HCT116 (cell line): ENCODE measurements around the gene TSPAN14. TPM values are rescaled to one million over a fixed set of nuclear protein-coding genes. Genes with fewer than 3 reads are reported as not detected.

ENCODE experiments used
- ATAC-seq: fragments of 200-7000 bp; cut with Tn5 transposase; 2 replicates; pipeline ENCODE4 v1.9.1; 2020; ENCODE audit warnings: mild to moderate bottlenecking, moderate library complexity
- BruUV-seq: library from RNA; stranded (reverse); fragments of 400-500 nt; replicated peaks from 2 replicates; lab custom pipeline; 2021; lab: Mats Ljungman, UMichigan
- CTCF ChIA-PET: fragments of 300-600 bp; sonication (Branson Sonifier 250); formaldehyde crosslinking; loops from one replicate; lab custom pipeline; 2021; ENCODE audit warnings: antibody characterized with exemption; lab: Charles Lee
- POLR2A ChIA-PET: fragments of 300-600, 350-600 bp; sonication (Branson Sonifier 250); formaldehyde crosslinking; loops from one replicate; lab custom pipeline; 2021; ENCODE audit warnings: antibody characterized with exemption; lab: Charles Lee
- RAD21 ChIA-PET, 2 experiments: fragments of 300-600 bp; sonication (Branson Sonifier 250); formaldehyde crosslinking; loops; one replicate each; lab custom pipeline; 2023; ENCODE audit warnings: low total read pairs in 2 of 2; ENCODE audit not compliant: uncharacterized antibody in 2 of 2, unreplicated experiment in 2 of 2, low non-redundant PET in 1 of 2; lab: Charles Lee
- DNase-seq: peaks from one replicate; pipeline ENCODE4 v3.0.0-alpha.2; 2010; ENCODE audit warnings: low read depth, low spot score
- H2AFZ ChIP-seq: fragments of 200-600 bp; shearing (Covaris generic), sonication (generic); 2 replicates; pipeline ENCODE4 v1.6.1; 2017; ENCODE audit warnings: low read depth, mixed run types, mixed read lengths, antibody characterized with exemption, low read length; ENCODE audit not compliant: poor library complexity, severe bottlenecking
- H3K27ac ChIP-seq: 2 replicates; pipeline ENCODE4 v1.5.1; 2012; ENCODE audit warnings: low read depth, low read length
- H3K27me3 ChIP-seq: fragments of 200-600 bp; sonication (generic); 2 replicates; pipeline ENCODE4 v1.6.1; 2016; ENCODE audit warnings: mixed run types, low read length, mixed read lengths; ENCODE audit not compliant: insufficient read depth
- H3K36me3 ChIP-seq, 2 experiments: fragments of 200-500 bp in 1 of 2; fragments of 200-600 bp in 1 of 2; sonication (Bioruptor generic) in 1 of 2; sonication (generic) in 1 of 2; 2 replicates each; pipeline versions ENCODE4 v1.5.1 to v1.6.1; 2014 to 2016; ENCODE audit warnings: low read length in 2 of 2, inconsistent platforms in 1 of 2, mixed read lengths in 1 of 2, mixed run types in 1 of 2; ENCODE audit not compliant: insufficient read depth in 2 of 2, control insufficient read depth in 1 of 2
- H3K4me1 ChIP-seq, 2 experiments: fragments of 200-600 bp in 1 of 2; sonication (generic) in 1 of 2; 2 replicates each; pipeline versions ENCODE4 v1.5.1 to v1.6.1; 2012 to 2017; ENCODE audit warnings: low read length in 2 of 2, inconsistent platforms in 1 of 2, mild to moderate bottlenecking in 1 of 2, mixed read lengths in 1 of 2, mixed run types in 1 of 2, moderate library complexity in 1 of 2; ENCODE audit not compliant: insufficient read depth in 2 of 2, control insufficient read depth in 1 of 2
- H3K4me2 ChIP-seq: fragments of 200-600 bp; sonication (generic); 2 replicates; pipeline ENCODE4 v1.6.1; 2017; ENCODE audit warnings: mixed run types, low read length, mixed read lengths
- H3K4me3 ChIP-seq, 2 experiments: fragments of 200-600 bp in 1 of 2; sonication (generic) in 1 of 2; replicated peaks in 1 of 2; 2 replicates each; pipeline ENCODE4 v1.5.1; 2011 to 2016; ENCODE audit warnings: low read length in 2 of 2, control low read depth in 1 of 2, low read depth in 1 of 2, mild to moderate bottlenecking in 1 of 2, mixed read lengths in 1 of 2, mixed run types in 1 of 2
- H3K79me2 ChIP-seq: fragments of 200-600 bp; sonication (generic); 2 replicates; pipeline ENCODE4 v1.6.1; 2017; ENCODE audit warnings: mild to moderate bottlenecking, mixed run types, low read length, moderate library complexity, mixed read lengths; ENCODE audit not compliant: insufficient read depth
- H3K9ac ChIP-seq: fragments of 200-600 bp; sonication (generic); 2 replicates; pipeline ENCODE4 v1.6.1; 2016; ENCODE audit warnings: low read length, mixed read lengths
- H3K9me2 ChIP-seq: fragments of 200-600 bp; sonication (generic), shearing (Covaris generic); 2 replicates; pipeline ENCODE4 v1.6.1; 2017; ENCODE audit warnings: mixed run types, mild to moderate bottlenecking, moderate library complexity; ENCODE audit not compliant: insufficient read depth
- H3K9me3 ChIP-seq, 2 experiments: fragments of 200-500 bp in 1 of 2; fragments of 200-600 bp in 1 of 2; sonication (Bioruptor generic) in 1 of 2; sonication (generic) in 1 of 2; 2 replicates each; pipeline ENCODE4 v1.6.1; 2014 to 2017; ENCODE audit warnings: low read length in 2 of 2, mixed read lengths in 2 of 2, inconsistent platforms in 1 of 2, low read depth in 1 of 2, mild to moderate bottlenecking in 1 of 2, mixed run types in 1 of 2, moderate library complexity in 1 of 2; ENCODE audit not compliant: control insufficient read depth in 1 of 2, insufficient read depth in 1 of 2
- H4K20me1 ChIP-seq: fragments of 200-600 bp; sonication (generic), shearing (Covaris generic); 2 replicates; pipeline ENCODE4 v1.6.1; 2017; ENCODE audit warnings: mixed run types, mild to moderate bottlenecking, moderate library complexity; ENCODE audit not compliant: insufficient read depth
- EGR1 ChIP-seq: IDR thresholded peaks from 2 replicates; pipeline ENCODE4 v1.6.1; 2012; ENCODE audit warnings: low read depth
- ELF1 ChIP-seq: IDR thresholded peaks from 2 replicates; pipeline ENCODE4 v1.6.1; 2012; ENCODE audit warnings: low read depth, borderline replicate concordance
- EZH2 ChIP-seq: fragments of 200-600 bp; sonication (generic); IDR thresholded peaks from 2 replicates; pipeline ENCODE4 v1.6.1; 2017; ENCODE audit warnings: antibody characterized with exemption, mixed run types
- EZH2phosphoT487 ChIP-seq: fragments of 200-600 bp; IDR thresholded peaks from 2 replicates; pipeline ENCODE4 v1.6.1; 2018; ENCODE audit warnings: antibody characterized with exemption, borderline replicate concordance
- FOSL1 ChIP-seq: IDR thresholded peaks from 2 replicates; pipeline ENCODE4 v1.6.1; 2012; ENCODE audit warnings: low read depth
- SIN3A ChIP-seq: IDR thresholded peaks from 2 replicates; pipeline ENCODE4 v1.6.1; 2012; ENCODE audit warnings: low read depth
- SP1 ChIP-seq: IDR thresholded peaks from 2 replicates; pipeline ENCODE4 v1.6.1; 2012; ENCODE audit warnings: low read depth
- SRF ChIP-seq: IDR thresholded peaks from 2 replicates; pipeline ENCODE4 v1.6.1; 2012; ENCODE audit warnings: low read depth
- TCF7L2 ChIP-seq: IDR thresholded peaks from 2 replicates; pipeline ENCODE4 v1.7.0; 2011; ENCODE audit warnings: borderline replicate concordance, inconsistent platforms; ENCODE audit not compliant: insufficient read depth, insufficient read length; ENCODE audit errors: extremely low read depth
- ZBTB33 ChIP-seq: IDR thresholded peaks from 2 replicates; pipeline ENCODE4 v1.6.1; 2011; ENCODE audit warnings: mild to moderate bottlenecking, low read length, moderate library complexity; ENCODE audit not compliant: insufficient replicate concordance; ENCODE audit errors: extremely low read depth
- ZFX ChIP-seq: fragments of 450-650 bp; IDR thresholded peaks from 2 replicates; pipeline ENCODE4 v1.6.1; 2017
- ZNF274 ChIP-seq: fragments of 200-500 bp; sonication (Bioruptor generic); IDR thresholded peaks from 2 replicates; pipeline ENCODE4 v1.6.1; 2014; ENCODE audit warnings: mild to moderate bottlenecking, low read depth, low read length, inconsistent platforms
- intact Hi-C: fragments of 100-400 bp; cut with micrococcal nuclease; formaldehyde crosslinking; loops from 2 replicates; pipeline ENCODE4 v1.10.0; 2022
- total RNA-seq: library from RNA; stranded (reverse); gene quantifications from one replicate; pipeline ENCODE4 v1.2.1, GENCODE V29; 2021; ENCODE audit not compliant: unreplicated experiment
- TF ChIP-seq, protein P1 (sequence below): IDR thresholded peaks from 2 replicates; pipeline ENCODE4 v1.6.1; 2012
- TF ChIP-seq, protein P2 (sequence below): IDR thresholded peaks from 2 replicates; pipeline ENCODE4 v1.6.1; 2012; ENCODE audit warnings: low read depth
- TF ChIP-seq, protein P3 (sequence below), 3 experiments: fragments of 200-600 bp in 1 of 3; sonication (generic) in 1 of 3; IDR thresholded peaks in 2 of 3; conservative IDR thresholded peaks in 1 of 3; 2 replicates each; pipeline ENCODE4 v1.5.1; 2012 to 2017; ENCODE audit warnings: low read depth in 2 of 3, low read length in 2 of 3, antibody characterized with exemption in 1 of 3, borderline replicate concordance in 1 of 3, control low read depth in 1 of 3, mild to moderate bottlenecking in 1 of 3, mixed read lengths in 1 of 3, mixed run types in 1 of 3, moderate library complexity in 1 of 3; ENCODE audit not compliant: insufficient read depth in 1 of 3

Gene TSPAN14
- total RNA-seq, 1 experiment from 2014 or later, result 86.8 TPM

- Histone ChIP-seq H3K4me2 (no peak overlapping the region), H3K4me3 (no peak overlapping the region), H3K27me3 (peaks cover 5% of the 10 kb centered on the region; the same call in 1 of the 2 replicates), H3K9me2 (no peaks in the 10 kb centered on the region), H3K27ac (no peak overlapping the region), H2AFZ (no peak overlapping the region), H3K79me2 (no peaks in the 10 kb centered on the region), H4K20me1 (no peaks in the 10 kb centered on the region), H3K9ac (no peak overlapping the region), H3K9me3 (no peaks in the 10 kb centered on the region), H3K36me3 (no peaks in the 10 kb centered on the region), H3K4me1 (peaks cover 0 to 8% of the 10 kb centered on the region in 2 experiments; a peak in 1 of 4 replicates)
- no peak for ATAC-seq
- TF ChIP-seq, protein P1, sequence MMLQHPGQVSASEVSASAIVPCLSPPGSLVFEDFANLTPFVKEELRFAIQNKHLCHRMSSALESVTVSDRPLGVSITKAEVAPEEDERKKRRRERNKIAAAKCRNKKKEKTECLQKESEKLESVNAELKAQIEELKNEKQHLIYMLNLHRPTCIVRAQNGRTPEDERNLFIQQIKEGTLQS, result no peak
- TF ChIP-seq ZNF274, result no peak
- no peak for TF ChIP-seq ELF1
- no peak for TF ChIP-seq ZBTB33
- no peak for TF ChIP-seq EZH2phosphoT487
- no peak for TF ChIP-seq EGR1
- TF ChIP-seq ZFX, result no peak
- TF ChIP-seq SRF, result no peak
- TF ChIP-seq, protein P2, sequence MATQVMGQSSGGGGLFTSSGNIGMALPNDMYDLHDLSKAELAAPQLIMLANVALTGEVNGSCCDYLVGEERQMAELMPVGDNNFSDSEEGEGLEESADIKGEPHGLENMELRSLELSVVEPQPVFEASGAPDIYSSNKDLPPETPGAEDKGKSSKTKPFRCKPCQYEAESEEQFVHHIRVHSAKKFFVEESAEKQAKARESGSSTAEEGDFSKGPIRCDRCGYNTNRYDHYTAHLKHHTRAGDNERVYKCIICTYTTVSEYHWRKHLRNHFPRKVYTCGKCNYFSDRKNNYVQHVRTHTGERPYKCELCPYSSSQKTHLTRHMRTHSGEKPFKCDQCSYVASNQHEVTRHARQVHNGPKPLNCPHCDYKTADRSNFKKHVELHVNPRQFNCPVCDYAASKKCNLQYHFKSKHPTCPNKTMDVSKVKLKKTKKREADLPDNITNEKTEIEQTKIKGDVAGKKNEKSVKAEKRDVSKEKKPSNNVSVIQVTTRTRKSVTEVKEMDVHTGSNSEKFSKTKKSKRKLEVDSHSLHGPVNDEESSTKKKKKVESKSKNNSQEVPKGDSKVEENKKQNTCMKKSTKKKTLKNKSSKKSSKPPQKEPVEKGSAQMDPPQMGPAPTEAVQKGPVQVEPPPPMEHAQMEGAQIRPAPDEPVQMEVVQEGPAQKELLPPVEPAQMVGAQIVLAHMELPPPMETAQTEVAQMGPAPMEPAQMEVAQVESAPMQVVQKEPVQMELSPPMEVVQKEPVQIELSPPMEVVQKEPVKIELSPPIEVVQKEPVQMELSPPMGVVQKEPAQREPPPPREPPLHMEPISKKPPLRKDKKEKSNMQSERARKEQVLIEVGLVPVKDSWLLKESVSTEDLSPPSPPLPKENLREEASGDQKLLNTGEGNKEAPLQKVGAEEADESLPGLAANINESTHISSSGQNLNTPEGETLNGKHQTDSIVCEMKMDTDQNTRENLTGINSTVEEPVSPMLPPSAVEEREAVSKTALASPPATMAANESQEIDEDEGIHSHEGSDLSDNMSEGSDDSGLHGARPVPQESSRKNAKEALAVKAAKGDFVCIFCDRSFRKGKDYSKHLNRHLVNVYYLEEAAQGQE, result no peak
- TF ChIP-seq, protein P3, sequence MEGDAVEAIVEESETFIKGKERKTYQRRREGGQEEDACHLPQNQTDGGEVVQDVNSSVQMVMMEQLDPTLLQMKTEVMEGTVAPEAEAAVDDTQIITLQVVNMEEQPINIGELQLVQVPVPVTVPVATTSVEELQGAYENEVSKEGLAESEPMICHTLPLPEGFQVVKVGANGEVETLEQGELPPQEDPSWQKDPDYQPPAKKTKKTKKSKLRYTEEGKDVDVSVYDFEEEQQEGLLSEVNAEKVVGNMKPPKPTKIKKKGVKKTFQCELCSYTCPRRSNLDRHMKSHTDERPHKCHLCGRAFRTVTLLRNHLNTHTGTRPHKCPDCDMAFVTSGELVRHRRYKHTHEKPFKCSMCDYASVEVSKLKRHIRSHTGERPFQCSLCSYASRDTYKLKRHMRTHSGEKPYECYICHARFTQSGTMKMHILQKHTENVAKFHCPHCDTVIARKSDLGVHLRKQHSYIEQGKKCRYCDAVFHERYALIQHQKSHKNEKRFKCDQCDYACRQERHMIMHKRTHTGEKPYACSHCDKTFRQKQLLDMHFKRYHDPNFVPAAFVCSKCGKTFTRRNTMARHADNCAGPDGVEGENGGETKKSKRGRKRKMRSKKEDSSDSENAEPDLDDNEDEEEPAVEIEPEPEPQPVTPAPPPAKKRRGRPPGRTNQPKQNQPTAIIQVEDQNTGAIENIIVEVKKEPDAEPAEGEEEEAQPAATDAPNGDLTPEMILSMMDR (IDR thresholded peaks at IDR 0.05 in 2 of 3, conservative IDR thresholded peaks at IDR 0.05 in 1 of 3; ENCODE audit: borderline replicate concordance in 1 of 3, insufficient read depth in 1 of 3, low read depth in 2 of 3, low read length in 2 of 3), result no peak
- TF ChIP-seq TCF7L2, result no peak
- no peak for TF ChIP-seq FOSL1
- no peak for TF ChIP-seq SIN3A
- TF ChIP-seq SP1, result no peak
- no peak for TF ChIP-seq EZH2
- ChIA-PET POLR2A (no interaction called here), CTCF (no interaction called here), RAD21 (no interaction called here)
- BruUV-seq, result no TSS peak
- DNase-seq, result no peak
- intact Hi-C loops, result no loop called here
Measured at GRCh38 chr10:80544316-80544953, 90.3 kb downstream of the TSPAN14 start.
